Nephron (organoid): ENCODE measurements around the gene MESP1.
"Not testable (repeated sequence)": the region's sequence is repeated elsewhere in the genome, so short reads cannot be mapped to it uniquely, and the experiment has no call there.

Experiments
- H3K27ac Mint-ChIP-seq, 3 experiments: 2 replicates each; pipeline ENCODE4 v1.8.0; 2020; ENCODE audit warnings: mixed read lengths in 3 of 3, mild to moderate bottlenecking in 2 of 3, moderate library complexity in 1 of 3
- H3K27me3 Mint-ChIP-seq: 2 replicates; pipeline ENCODE4 v1.8.0; 2021; ENCODE audit warnings: low read depth, mild to moderate bottlenecking, moderate library complexity, mixed read lengths
- H3K36me3 Mint-ChIP-seq: 2 replicates; pipeline ENCODE4 v1.8.0; 2020; ENCODE audit warnings: low read depth, mixed read lengths
- H3K4me1 Mint-ChIP-seq: 2 replicates; pipeline ENCODE4 v1.8.0; 2020; ENCODE audit warnings: mixed read lengths
- H3K4me3 Mint-ChIP-seq, 3 experiments: 2 replicates each; pipeline ENCODE4 v1.8.0; 2020; ENCODE audit warnings: mild to moderate bottlenecking in 3 of 3, mixed read lengths in 3 of 3, moderate library complexity in 2 of 3
- H3K9me3 Mint-ChIP-seq: 2 replicates; pipeline ENCODE4 v1.8.0; 2020; ENCODE audit warnings: mixed read lengths
- CTCF ChIP-seq, 3 experiments: fragments of 200-600 bp; sonication (generic); IDR thresholded peaks; one replicate each; pipeline ENCODE4 v1.5.0; 2021; ENCODE audit warnings: antibody characterized with exemption in 3 of 3; ENCODE audit not compliant: unreplicated experiment in 3 of 3

Gene MESP1

GRCh38 chr15:89785774-89786140, 34.7 kb upstream of the MESP1 start:
- Mint-ChIP-seq H3K9me3 (peaks cover 18% of the 10 kb centered on the region), H3K27me3 (peaks cover 15% of the 10 kb centered on the region), H3K4me1 (peaks cover 4% of the 10 kb centered on the region), H3K36me3 (peaks cover 17% of the 10 kb centered on the region), H3K27ac (peak overlapping the region in 1 of 3 experiments; percentile 7), H3K4me3 (no peak overlapping the region)
- no peak for TF ChIP-seq CTCF (IDR thresholded peaks at IDR 0.05; ENCODE audit: unreplicated experiment in 3 of 3)

- H3K27ac Mint-ChIP-seq = peak overlapping the region in 1 of 3 experiments; percentile 7
- peaks cover 17% of the 10 kb centered on the region for H3K36me3 Mint-ChIP-seq
- H3K4me1 Mint-ChIP-seq = peaks cover 4% of the 10 kb centered on the region
- peaks cover 18% of the 10 kb centered on the region for H3K9me3 Mint-ChIP-seq
- no peak overlapping the region for H3K4me3 Mint-ChIP-seq
- TF ChIP-seq CTCF (IDR thresholded peaks at IDR 0.05; ENCODE audit: unreplicated experiment in 3 of 3) = no peak
- H3K27me3 Mint-ChIP-seq = peaks cover 16% of the 10 kb centered on the region
Observed at GRCh38 chr15:89785064-89785773, 34.2 kb upstream of the MESP1 start.

GRCh38 chr15:89784686-89784960, 33.6 kb upstream of the MESP1 start:
- Mint-ChIP-seq H3K4me3 (no peak overlapping the region), H3K9me3 (peaks cover 18% of the 10 kb centered on the region), H3K4me1 (peaks cover 4% of the 10 kb centered on the region), H3K36me3 (peaks cover 17% of the 10 kb centered on the region), H3K27ac (no peak overlapping the region), H3K27me3 (peaks cover 14% of the 10 kb centered on the region)
- no peak for TF ChIP-seq CTCF (IDR thresholded peaks at IDR 0.05; ENCODE audit: unreplicated experiment in 3 of 3)

- no peak for TF ChIP-seq CTCF (IDR thresholded peaks at IDR 0.05; ENCODE audit: unreplicated experiment in 3 of 3)
- Mint-ChIP-seq H3K27ac (no peak overlapping the region), H3K27me3 (peaks cover 14% of the 10 kb centered on the region), H3K4me1 (peaks cover 4% of the 10 kb centered on the region), H3K9me3 (peaks cover 18% of the 10 kb centered on the region), H3K36me3 (peaks cover 17% of the 10 kb centered on the region), H3K4me3 (no peak overlapping the region)
Observed at GRCh38 chr15:89783861-89784685, 33.0 kb upstream of the MESP1 start.

- no peak for TF ChIP-seq CTCF (IDR thresholded peaks at IDR 0.05; ENCODE audit: unreplicated experiment in 3 of 3)
- Mint-ChIP-seq H3K27me3 (peaks cover 14% of the 10 kb centered on the region), H3K36me3 (peaks cover 15% of the 10 kb centered on the region), H3K4me3 (no peak overlapping the region), H3K27ac (peak overlapping the region in 2 of 3 experiments; percentile 21 to 55), H3K4me1 (peaks cover 4% of the 10 kb centered on the region), H3K9me3 (peaks cover 18% of the 10 kb centered on the region)
Observed at GRCh38 chr15:89783111-89783860, 32.2 kb upstream of the MESP1 start.

GRCh38 chr15:89782619-89782950, 31.5 kb upstream of the MESP1 start:
- H3K27ac Mint-ChIP-seq, H3K4me3 Mint-ChIP-seq, H3K4me1 Mint-ChIP-seq, H3K36me3 Mint-ChIP-seq: not testable (repeated sequence)
- peaks cover 11% of the 10 kb centered on the region for H3K9me3 Mint-ChIP-seq
- H3K27me3 Mint-ChIP-seq = peaks cover 14% of the 10 kb centered on the region
